HFFc6 (cell line): ENCODE data around the gene FRMD4A. TPM values are rescaled to one million over a fixed set of nuclear protein-coding genes. Genes with fewer than 3 reads are reported as not detected.

Source experiments
- DNase-seq: peaks from one replicate; pipeline ENCODE4 v3.0.0-alpha.2; 2018
- H3K27ac Mint-ChIP-seq: 2 replicates; pipeline ENCODE4 v1.8.0; 2020; ENCODE audit warnings: mild to moderate bottlenecking, mixed read lengths
- H3K27me3 Mint-ChIP-seq: 2 replicates; pipeline ENCODE4 v1.8.0; 2021; ENCODE audit warnings: mild to moderate bottlenecking, moderate library complexity, mixed read lengths; ENCODE audit not compliant: insufficient read depth
- H3K36me3 Mint-ChIP-seq: 2 replicates; pipeline ENCODE4 v1.8.0; 2021; ENCODE audit warnings: low read depth, mixed read lengths
- H3K4me1 Mint-ChIP-seq: 2 replicates; pipeline ENCODE4 v1.8.0; 2020; ENCODE audit warnings: low read depth, mixed read lengths
- H3K4me3 Mint-ChIP-seq: 2 replicates; pipeline ENCODE4 v1.8.0; 2020; ENCODE audit warnings: mild to moderate bottlenecking, moderate library complexity, mixed read lengths
- H3K9me3 Mint-ChIP-seq: 2 replicates; pipeline ENCODE4 v1.8.0; 2020; ENCODE audit warnings: mild to moderate bottlenecking, mixed read lengths
- total RNA-seq, 6 experiments: library from RNA; stranded (reverse); fragmentation: NEBNext Ultra II Directional; extraction: Animal tissue kit (Norgen Biotek cat#: 25700); gene quantifications; 2 replicates in 1 of 6; 3 replicates in 5 of 6; pipeline ENCODE4 v1.2.3, GENCODE V29; 2021
- TF ChIP-seq, protein P1 (sequence below): fragments of 200-600 bp; sonication (generic); IDR thresholded peaks from 2 replicates; pipeline ENCODE4 v1.5.0; 2021; ENCODE audit warnings: antibody characterized with exemption, mild to moderate bottlenecking

The FRMD4A gene
- total RNA-seq, 6 experiments from 2014 or later, result 76.7 to 117 (median 92.3) TPM

DNA sequence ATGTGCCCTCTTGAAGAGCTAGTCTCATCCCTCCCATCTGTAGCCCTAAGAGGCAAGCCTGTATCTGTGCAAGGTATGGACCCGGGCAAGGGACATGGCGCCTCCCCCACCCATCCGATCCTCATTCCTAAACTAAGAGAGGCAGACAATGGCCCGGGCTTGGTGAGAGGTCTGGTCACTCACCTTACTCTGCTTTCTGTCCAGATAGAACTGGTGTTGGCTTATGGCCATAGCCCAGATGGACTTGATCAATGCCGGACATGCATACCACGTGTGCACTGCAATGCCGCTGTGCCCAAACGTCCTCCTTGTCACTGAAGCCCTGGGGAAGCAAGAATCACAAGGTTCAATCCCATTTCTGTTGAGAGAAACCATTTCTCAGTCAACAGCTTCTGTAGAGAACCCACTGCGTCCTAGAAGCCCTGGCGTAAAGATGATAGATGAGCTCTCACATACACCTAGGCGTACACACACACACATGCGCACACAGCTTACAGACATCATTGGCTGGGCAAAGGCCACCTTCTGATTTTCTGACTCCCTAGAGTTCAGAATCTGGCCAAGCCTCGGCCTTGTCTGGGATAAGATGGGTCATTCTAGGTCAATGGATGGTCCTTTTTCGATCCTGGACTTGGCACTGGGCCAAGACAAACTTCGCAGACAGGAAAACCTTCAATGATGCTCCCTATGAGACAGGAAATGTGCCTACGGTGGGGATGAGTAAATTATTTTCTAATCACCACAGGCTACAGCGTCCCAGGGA, 629.4 kb downstream of the FRMD4A start:
- H3K36me3 Mint-ChIP-seq, result peaks cover 76% of the 10 kb centered on the region
- peaks cover 2% of the 10 kb centered on the region for H3K27me3 Mint-ChIP-seq
- no peak overlapping the region for H3K27ac Mint-ChIP-seq
- H3K9me3 Mint-ChIP-seq, result no peaks in the 10 kb centered on the region; the same call in 1 of the 2 replicates
- DNase-seq, result no peak
- peaks cover 72% of the 10 kb centered on the region for H3K4me1 Mint-ChIP-seq
- H3K4me3 Mint-ChIP-seq, result no peak overlapping the region
- TF ChIP-seq, protein P1, sequence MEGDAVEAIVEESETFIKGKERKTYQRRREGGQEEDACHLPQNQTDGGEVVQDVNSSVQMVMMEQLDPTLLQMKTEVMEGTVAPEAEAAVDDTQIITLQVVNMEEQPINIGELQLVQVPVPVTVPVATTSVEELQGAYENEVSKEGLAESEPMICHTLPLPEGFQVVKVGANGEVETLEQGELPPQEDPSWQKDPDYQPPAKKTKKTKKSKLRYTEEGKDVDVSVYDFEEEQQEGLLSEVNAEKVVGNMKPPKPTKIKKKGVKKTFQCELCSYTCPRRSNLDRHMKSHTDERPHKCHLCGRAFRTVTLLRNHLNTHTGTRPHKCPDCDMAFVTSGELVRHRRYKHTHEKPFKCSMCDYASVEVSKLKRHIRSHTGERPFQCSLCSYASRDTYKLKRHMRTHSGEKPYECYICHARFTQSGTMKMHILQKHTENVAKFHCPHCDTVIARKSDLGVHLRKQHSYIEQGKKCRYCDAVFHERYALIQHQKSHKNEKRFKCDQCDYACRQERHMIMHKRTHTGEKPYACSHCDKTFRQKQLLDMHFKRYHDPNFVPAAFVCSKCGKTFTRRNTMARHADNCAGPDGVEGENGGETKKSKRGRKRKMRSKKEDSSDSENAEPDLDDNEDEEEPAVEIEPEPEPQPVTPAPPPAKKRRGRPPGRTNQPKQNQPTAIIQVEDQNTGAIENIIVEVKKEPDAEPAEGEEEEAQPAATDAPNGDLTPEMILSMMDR, result no peak

DNA sequence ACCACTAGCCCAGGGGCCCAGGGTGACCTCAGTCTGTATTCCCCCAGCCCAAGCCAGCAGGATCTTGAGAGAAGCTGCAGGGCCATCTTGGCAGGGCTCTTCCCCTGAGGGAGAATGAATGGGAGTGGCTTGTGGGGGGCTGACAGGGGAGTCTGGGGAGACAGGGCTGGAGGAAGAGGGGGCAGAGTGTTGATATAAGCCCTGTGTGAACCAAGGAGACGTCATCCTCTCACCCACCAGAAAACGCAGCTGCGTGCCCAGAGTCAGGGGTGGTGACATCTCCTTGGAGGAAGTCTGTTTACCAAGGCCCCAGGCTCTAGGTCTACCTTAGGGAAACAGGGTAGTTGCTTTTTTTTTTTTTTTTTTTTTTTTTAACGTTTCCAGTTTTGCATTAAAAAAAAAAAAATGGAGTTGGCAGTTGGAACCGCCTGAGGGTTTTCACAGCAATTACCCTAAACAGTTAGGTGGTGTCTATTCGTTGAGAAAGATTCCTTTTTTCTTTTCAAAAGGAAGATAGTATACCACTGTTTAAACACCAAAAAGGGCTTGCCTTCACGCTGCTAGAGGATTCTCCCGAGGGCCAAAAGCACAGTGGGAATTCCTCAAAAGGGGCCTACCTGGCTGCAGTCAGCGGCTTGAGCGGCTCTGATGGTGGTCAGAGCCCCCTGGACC, 630.1 kb downstream of the FRMD4A start:
- no peaks in the 10 kb centered on the region for H3K9me3 Mint-ChIP-seq
- peaks cover 2% of the 10 kb centered on the region for H3K27me3 Mint-ChIP-seq
- peaks cover 65% of the 10 kb centered on the region for H3K4me1 Mint-ChIP-seq
- no peak overlapping the region for H3K27ac Mint-ChIP-seq
- no peak for DNase-seq
- peaks cover 75% of the 10 kb centered on the region for H3K36me3 Mint-ChIP-seq
- TF ChIP-seq, protein P1, result no peak
- no peak overlapping the region for H3K4me3 Mint-ChIP-seq

DNA sequence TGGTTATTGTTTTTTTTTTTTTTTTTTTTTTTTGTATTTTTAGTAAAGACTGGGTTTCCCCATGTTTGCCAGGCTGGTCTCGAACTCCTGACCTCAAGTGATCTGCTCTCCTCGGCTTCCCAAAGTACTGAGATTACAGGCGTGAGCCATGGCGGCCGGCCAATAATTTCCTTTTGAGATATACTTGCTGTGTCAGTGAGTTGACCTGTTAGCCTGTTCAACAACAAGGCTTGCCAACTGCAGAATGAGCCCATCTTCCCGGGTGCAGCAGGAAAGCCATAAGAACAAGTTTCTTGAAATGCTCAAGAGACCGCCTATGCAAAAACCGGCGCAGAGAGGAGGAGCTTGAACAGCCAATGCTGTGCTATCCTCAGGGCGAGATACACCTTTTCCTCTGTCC, 631.5 kb downstream of the FRMD4A start:
- TF ChIP-seq, protein P1, result no peak
- Mint-ChIP-seq H3K4me3 (no peak overlapping the region), H3K36me3 (peaks cover 63% of the 10 kb centered on the region), H3K27me3 (peaks cover 2% of the 10 kb centered on the region; the same call in 1 of the 2 replicates), H3K9me3 (no peaks in the 10 kb centered on the region), H3K27ac (peak overlapping the region; percentile 42; the same call in 1 of the 2 replicates), H3K4me1 (peaks cover 51% of the 10 kb centered on the region)
- no peak for DNase-seq

DNA sequence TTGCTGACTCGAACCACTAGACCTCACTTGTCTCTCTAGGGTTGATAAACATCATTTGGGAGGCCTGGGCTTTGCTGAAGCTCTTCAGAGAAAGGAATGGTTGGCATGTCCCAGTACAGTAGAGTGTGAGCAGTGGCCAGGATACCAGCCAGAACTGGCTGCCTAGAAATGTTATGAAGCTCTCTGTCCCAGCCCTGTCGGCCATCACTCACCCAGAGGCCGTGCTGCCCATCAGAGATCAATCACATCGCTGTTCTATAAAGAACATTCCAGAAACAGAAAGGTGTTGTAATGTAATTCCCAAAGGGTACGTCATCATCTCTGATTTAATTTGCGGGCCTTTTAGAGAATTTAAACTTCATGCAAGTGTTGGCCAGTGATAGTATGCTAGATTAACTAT, 632.5 kb downstream of the FRMD4A start:
- Mint-ChIP-seq H3K27me3 (peaks cover 3% of the 10 kb centered on the region; the same call in 1 of the 2 replicates), H3K36me3 (peaks cover 60% of the 10 kb centered on the region), H3K4me3 (no peak overlapping the region), H3K27ac (peak overlapping the region; percentile 69), H3K9me3 (no peaks in the 10 kb centered on the region), H3K4me1 (peaks cover 41% of the 10 kb centered on the region)
- TF ChIP-seq, protein P1, result no peak
- peak; percentile 30 for DNase-seq

DNA sequence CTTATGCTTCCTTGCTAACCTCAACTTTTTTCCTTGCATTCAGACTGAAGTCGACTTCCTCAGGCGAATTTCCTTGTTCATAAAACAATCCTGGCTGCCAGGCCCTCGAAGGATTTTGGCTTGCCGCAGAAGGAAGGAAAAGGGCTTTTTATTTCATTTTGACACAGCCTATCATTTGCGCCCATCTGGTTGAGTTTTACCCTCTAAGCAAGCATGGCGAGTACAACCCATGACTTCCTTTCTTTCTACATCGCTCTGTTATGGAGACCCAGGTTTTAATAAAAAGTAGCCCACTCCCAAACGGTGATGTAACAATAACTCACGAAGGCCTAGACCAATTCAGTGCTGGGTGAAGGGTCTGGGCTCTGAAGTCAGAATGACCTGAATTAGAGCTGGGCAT, 634.7 kb downstream of the FRMD4A start:
- TF ChIP-seq, protein P1, result no peak

More for the DNA sequence above, 634.7 kb downstream of the FRMD4A start:
- peaks cover 57% of the 10 kb centered on the region for H3K36me3 Mint-ChIP-seq
- H3K27me3 Mint-ChIP-seq, result peaks cover 3% of the 10 kb centered on the region; the same call in 1 of the 2 replicates
- DNase-seq, result no peak
- H3K4me1 Mint-ChIP-seq, result peaks cover 20% of the 10 kb centered on the region
- no peak overlapping the region for H3K4me3 Mint-ChIP-seq
- no peaks in the 10 kb centered on the region for H3K9me3 Mint-ChIP-seq
- peak overlapping the region; percentile 33; the same call in 1 of the 2 replicates for H3K27ac Mint-ChIP-seq
